ENCODE data around the gene KRT1. TPM values are rescaled to one million over a fixed set of nuclear protein-coding genes. Genes with fewer than 3 reads are reported as not detected.

KRT1 gene
- total RNA-seq, 2 experiments from 2014 or later: not detected

DNA sequence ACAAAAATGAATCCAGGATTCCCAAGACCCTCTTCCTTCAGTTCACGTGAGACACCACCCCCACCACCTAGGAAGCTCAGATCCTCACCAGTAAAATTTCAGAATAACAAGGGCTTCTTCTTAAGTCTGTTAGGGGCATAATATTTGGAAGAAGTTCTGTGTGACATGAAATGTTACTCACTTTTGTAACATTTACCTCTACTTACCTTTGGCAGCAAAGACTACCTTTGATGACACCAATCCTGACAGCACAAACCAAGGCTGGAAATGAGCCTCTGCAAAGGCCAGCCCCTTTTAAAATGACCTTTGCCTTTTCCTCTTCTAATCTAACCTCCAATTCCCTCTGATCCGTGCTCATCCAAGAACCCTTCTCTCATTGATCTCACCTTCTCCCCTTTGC is 42.5 kb upstream of the KRT1 start:
- no peak overlapping the region for H3K4me3 ChIP-seq (ENCODE audit: low read depth, low read length, poor library complexity, severe bottlenecking)
- no peak overlapping the region for H3K27ac ChIP-seq (ENCODE audit: low read depth, low read length, poor library complexity, severe bottlenecking)
- H3K4me2 ChIP-seq (ENCODE audit: low read length): no peak overlapping the region
- no peaks in the 10 kb centered on the region for H3K4me1 ChIP-seq (ENCODE audit: insufficient read depth, low read length, poor library complexity, severe bottlenecking)
- no peaks in the 10 kb centered on the region for H3K79me2 ChIP-seq (ENCODE audit: insufficient read depth, low read depth, low read length)
- TF ChIP-seq EZH2phosphoT487 (IDR thresholded peaks at IDR 0.05; ENCODE audit: borderline replicate concordance, low read depth, low read length): no peak
- TF ChIP-seq, protein P1, sequence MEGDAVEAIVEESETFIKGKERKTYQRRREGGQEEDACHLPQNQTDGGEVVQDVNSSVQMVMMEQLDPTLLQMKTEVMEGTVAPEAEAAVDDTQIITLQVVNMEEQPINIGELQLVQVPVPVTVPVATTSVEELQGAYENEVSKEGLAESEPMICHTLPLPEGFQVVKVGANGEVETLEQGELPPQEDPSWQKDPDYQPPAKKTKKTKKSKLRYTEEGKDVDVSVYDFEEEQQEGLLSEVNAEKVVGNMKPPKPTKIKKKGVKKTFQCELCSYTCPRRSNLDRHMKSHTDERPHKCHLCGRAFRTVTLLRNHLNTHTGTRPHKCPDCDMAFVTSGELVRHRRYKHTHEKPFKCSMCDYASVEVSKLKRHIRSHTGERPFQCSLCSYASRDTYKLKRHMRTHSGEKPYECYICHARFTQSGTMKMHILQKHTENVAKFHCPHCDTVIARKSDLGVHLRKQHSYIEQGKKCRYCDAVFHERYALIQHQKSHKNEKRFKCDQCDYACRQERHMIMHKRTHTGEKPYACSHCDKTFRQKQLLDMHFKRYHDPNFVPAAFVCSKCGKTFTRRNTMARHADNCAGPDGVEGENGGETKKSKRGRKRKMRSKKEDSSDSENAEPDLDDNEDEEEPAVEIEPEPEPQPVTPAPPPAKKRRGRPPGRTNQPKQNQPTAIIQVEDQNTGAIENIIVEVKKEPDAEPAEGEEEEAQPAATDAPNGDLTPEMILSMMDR (conservative IDR thresholded peaks at IDR 0.05; ENCODE audit: low read length): no peak
- no peak for DNase-seq (ENCODE audit: low spot score)
- no TSS peak for BruUV-seq (replicated peaks)
- H3K9me2 ChIP-seq (ENCODE audit: insufficient read depth, low read length): no peaks in the 10 kb centered on the region
- H3K9me3 ChIP-seq (ENCODE audit: low read length): no peaks in the 10 kb centered on the region
- ChIA-PET CTCF (ENCODE audit: unreplicated experiment) (no interaction called here), POLR2A (no interaction called here)
- H4K20me1 ChIP-seq (ENCODE audit: insufficient read depth, low read length): no peaks in the 10 kb centered on the region
- no peaks in the 10 kb centered on the region for H3K36me3 ChIP-seq (ENCODE audit: insufficient read depth, low read length)
- intact Hi-C loops (cut with micrococcal nuclease; ENCODE audit: unreplicated experiment): no loop called here
- no peak overlapping the region for H2AFZ ChIP-seq (ENCODE audit: low read length)

DNA sequence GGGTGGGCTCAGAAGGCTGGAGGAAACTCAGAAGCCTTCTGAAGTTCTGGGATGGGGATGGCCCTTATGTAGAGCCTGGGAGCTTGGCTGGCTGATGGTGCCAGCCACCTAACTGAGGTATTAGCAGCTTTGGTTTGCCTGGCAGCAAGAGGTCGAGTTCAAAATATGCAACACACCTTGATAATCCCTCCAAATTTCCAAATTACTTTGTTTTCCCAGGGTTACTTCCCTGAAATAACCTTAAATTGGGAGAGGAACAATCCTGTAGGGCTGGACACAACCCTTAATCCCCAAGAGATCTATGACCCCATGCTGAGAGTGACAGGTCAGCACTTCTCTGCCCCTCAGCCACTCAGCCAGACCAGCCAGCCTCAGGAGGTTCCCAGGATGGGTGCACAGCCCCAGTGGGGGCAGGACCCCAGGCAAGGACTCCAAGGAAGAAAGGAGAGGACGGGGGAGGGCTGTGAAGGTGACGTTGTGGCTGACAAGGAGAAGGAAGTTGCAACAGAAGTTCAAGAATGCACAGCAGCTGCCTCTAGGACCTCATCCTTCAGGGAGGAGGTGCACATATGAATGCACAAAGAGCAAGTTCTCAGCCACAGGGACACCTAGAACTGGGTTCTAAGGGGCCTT is 41.7 kb upstream of the KRT1 start:
- Histone ChIP-seq H3K9me3 (ENCODE audit: low read length) (no peaks in the 10 kb centered on the region), H4K20me1 (ENCODE audit: insufficient read depth, low read length) (no peaks in the 10 kb centered on the region), H3K4me2 (ENCODE audit: low read length) (no peak overlapping the region), H3K36me3 (ENCODE audit: insufficient read depth, low read length) (no peaks in the 10 kb centered on the region), H3K27ac (ENCODE audit: low read depth, low read length, poor library complexity, severe bottlenecking) (no peak overlapping the region), H3K9me2 (ENCODE audit: insufficient read depth, low read length) (no peaks in the 10 kb centered on the region), H3K79me2 (ENCODE audit: insufficient read depth, low read depth, low read length) (no peaks in the 10 kb centered on the region), H2AFZ (ENCODE audit: low read length) (no peak overlapping the region), H3K4me3 (ENCODE audit: low read depth, low read length, poor library complexity, severe bottlenecking) (no peak overlapping the region), H3K4me1 (ENCODE audit: insufficient read depth, low read length, poor library complexity, severe bottlenecking) (no peaks in the 10 kb centered on the region)
- TF ChIP-seq, protein P1 (conservative IDR thresholded peaks at IDR 0.05; ENCODE audit: low read length): no peak
- POLR2A ChIA-PET: interaction anchor here (0.7 kb wide), 2 partner anchors 16 to 294 kb away, joined by 3 to 6 read pairs; no protein-coding TSS in a partner anchor
- intact Hi-C loops (cut with micrococcal nuclease; ENCODE audit: unreplicated experiment): no loop called here
- BruUV-seq (replicated peaks): no TSS peak
- DNase-seq (ENCODE audit: low spot score): no peak
- CTCF ChIA-PET (ENCODE audit: unreplicated experiment): no interaction called here

DNA sequence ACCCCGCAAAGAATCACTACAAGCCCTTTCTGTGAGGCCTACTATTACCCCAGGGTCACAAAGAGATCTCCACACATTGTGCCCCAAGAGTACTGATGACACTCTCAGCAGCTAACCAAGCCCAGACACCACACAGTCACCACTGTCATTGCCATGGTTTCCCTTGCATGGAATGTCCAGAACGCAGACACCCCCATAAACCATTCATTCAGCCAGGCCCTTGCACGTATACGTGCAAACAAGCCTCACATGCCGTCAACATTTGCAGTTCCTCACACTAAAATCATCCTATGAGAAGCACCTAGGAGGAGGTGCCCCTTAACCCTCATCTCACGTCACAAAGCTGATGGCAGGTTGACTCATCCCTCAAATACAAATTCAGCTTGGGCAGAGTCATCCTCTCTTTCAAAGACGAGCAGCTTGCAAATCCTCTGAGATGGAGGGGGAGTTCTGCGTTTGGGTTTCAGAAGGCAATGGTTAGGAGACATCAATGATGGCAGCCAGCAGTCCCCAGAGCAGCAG is 40.2 kb upstream of the KRT1 start:
- no TSS peak for BruUV-seq (replicated peaks)
- CTCF ChIA-PET (ENCODE audit: unreplicated experiment): no interaction called here
- Histone ChIP-seq H3K4me3 (ENCODE audit: low read depth, low read length, poor library complexity, severe bottlenecking) (no peak overlapping the region), H3K4me1 (ENCODE audit: insufficient read depth, low read length, poor library complexity, severe bottlenecking) (no peaks in the 10 kb centered on the region), H2AFZ (ENCODE audit: low read length) (no peak overlapping the region), H3K27ac (ENCODE audit: low read depth, low read length, poor library complexity, severe bottlenecking) (no peak overlapping the region), H3K4me2 (ENCODE audit: low read length) (no peak overlapping the region), H3K36me3 (ENCODE audit: insufficient read depth, low read length) (no peaks in the 10 kb centered on the region), H3K9me2 (ENCODE audit: insufficient read depth, low read length) (no peaks in the 10 kb centered on the region), H4K20me1 (ENCODE audit: insufficient read depth, low read length) (no peaks in the 10 kb centered on the region), H3K9me3 (ENCODE audit: low read length) (no peaks in the 10 kb centered on the region), H3K79me2 (ENCODE audit: insufficient read depth, low read depth, low read length) (no peaks in the 10 kb centered on the region)
- DNase-seq (ENCODE audit: low spot score): no peak
- POLR2A ChIA-PET: no interaction called here
- TF ChIP-seq, protein P1 (conservative IDR thresholded peaks at IDR 0.05; ENCODE audit: low read length): no peak
- TF ChIP-seq EZH2phosphoT487 (IDR thresholded peaks at IDR 0.05; ENCODE audit: borderline replicate concordance, low read depth, low read length): no peak
- intact Hi-C loops (cut with micrococcal nuclease; ENCODE audit: unreplicated experiment): no loop called here

Data from OCI-LY7 (cell line).